NCI-H226 (cell line): ENCODE measurements around the gene NAPG.
"Not testable (repeated sequence)": the region's sequence is repeated elsewhere in the genome, so short reads cannot be mapped to it uniquely, and the experiment has no call there.

ENCODE experiments used
- DNase-seq: peaks from one replicate; pipeline ENCODE4 v3.0.0-alpha.2; 2015

NAPG gene

DNA sequence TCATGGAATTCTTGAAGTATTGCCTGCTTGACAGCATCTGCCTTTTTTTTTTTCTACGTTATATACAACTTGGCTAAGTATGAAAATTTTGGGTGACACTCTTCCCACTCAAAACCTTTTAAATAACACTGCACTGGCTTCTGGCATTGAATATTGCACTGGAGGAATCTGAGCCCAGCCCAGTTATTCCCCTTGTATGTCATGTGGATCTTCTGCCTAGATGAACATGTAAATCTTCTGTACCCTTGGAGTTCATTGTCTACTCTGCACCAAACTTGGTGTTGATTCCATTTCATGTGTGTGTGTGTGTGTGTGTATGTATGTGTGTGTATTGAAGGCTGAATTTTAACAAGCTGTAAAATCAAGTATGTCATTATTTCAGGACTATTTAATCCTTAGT, 59.4 kb downstream of the NAPG start:
- DNase-seq, result no peak

DNA sequence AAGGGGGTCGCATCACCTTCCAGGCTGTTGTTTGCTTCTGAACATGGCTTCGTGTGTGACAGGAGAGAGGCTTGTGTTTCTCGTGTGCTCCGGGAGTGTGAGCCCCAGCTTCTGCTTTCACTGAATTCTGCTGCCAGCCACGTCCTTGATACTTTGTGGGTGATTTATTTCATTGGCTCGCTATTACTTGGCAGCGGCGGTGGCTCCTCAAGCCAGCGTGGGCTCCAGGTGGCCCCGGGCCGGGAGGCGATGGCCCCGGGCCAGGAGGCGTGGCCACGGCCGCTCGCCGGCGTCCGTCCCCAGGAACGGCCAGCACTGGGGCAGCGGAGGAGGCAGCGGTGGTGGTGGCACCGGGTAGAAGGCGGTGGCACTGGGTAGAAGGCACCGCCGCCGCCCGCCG, 63.1 kb downstream of the NAPG start:
- DNase-seq, result no peak

DNA sequence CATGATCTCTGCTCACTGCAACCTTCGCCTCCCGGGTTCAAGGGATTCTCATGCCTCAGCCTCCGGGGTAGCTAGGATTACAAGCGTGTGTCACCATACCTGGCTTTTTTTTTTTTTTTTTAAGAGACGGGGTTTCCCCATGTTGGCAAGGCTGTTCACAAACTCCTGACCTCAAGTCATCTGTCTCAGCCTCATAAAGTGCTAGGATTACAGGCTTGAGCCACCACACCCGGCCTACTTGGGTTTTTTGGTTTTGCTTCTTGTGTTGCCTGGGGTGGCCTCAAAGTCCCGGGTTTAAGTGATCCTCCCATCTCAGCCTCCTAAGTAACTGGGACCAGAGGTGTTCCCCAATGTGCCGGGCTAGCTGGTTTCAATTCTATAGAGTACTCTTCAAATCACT, 64.6 kb downstream of the NAPG start:
- no peak for DNase-seq

DNA sequence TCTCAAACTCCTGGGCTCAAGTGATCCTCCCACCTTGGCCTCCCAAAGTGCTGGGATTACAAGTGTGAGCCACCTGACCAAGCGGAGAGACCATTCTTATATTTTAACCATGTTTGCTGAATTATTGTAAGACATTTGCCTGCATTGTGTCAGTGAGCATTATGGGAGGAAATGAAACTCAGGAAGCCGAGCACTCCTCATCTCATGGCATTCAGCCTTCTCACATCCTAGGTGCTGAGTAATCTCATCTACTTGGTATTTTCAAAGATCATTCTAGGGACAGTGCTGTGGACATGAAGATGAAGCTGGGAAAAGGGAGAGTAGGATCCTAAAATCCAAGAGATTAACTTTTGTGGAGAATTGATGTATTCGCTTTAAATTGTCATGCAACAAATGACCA, 66.1 kb downstream of the NAPG start:
- DNase-seq, result no peak

DNA sequence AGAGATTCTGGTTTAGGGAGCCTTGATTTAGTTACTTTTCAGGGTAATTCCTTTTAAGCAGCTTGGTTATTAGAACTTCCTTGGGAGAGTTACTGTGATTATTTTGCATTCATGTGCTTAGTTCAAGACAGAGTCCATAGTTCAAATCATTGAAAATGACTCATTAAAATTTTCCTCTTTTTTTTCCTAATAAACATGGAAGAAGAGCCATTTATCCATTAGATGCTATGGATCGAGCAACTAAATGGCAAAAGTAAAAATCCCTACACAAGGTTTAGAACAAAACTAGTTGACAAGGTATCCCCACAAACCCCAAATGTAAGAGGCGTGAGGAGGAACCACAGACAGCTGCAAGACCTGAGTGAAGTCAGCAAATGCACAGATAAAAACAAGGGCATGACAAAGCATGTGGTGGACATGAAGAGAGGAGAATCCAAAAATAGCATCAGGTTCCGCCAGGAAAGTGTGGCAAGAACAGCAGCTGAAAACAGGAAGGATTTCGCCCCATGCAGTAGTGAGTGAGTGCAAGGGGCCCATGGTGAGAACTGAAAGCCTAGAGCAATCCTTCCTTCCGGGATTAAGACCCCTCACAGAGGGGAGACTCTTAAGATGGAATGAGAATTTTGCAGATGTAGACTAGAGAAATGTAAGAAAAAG, 67.7 kb downstream of the NAPG start:
- DNase-seq, result not testable (repeated sequence)

DNA sequence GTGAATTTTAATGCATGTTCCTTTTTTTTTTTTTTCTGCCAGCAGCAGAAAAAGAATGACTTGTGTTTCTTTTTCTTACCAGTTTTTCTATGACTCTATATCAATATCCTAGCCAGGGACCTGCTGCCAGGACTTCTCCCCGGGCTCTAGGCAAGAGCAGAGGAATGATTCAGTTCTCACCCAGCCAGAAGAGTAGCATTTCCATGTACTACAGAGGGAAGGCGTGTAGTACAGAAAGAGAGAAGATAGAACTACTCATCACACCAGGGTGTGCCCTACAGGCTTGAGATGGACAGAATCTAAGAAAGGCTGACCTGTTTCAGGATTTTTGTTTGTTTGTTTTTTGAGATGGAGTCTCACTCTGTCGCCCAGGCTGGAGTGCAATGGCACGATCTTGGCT, 70.1 kb downstream of the NAPG start:
- DNase-seq, result not testable (repeated sequence)

DNA sequence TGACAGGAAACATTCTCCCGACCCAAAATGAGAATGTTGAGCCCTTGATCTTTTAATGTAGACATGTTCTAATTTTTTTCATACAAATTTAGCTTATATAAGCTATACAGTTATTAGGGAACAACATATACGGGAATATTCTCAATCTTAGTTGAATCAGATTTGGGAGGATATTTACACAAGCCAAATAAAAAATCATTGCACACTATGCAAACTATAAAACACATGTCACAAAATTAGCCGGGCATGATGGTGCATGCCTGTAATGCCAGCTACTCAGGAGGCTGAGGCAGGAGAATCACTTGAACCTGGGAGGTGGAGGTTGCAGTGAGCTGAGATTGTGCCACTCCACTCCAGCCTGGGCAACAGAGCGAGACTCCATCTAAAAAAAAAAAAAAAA, 71.9 kb downstream of the NAPG start:
- DNase-seq, result not testable (repeated sequence)

DNA sequence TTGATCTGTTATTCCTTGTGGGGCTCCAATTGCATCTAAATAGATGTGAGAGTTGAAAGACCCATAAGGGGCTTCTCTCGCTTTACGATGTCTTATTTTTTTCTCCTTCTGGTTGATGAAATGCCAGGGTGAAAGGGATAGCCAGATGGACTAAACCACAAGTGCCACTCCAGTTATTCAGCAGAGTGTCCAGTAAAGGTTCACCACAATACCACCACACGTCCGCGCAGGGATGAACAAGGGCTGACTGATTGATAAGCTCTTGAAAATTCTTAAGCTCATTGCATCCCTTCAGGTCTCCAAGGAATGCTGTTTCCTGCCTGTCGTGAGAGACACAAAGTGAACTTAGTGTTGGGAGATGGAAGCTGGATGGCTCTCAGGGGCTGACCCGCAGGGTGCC, 74.9 kb downstream of the NAPG start:
- not testable (repeated sequence) for DNase-seq
